Measurements from ENCODE around the gene PXT1.
"Not testable (repeated sequence)": the region's sequence is repeated elsewhere in the genome, so short reads cannot be mapped to it uniquely, and the experiment has no call there.

PXT1 gene

GRCh38 chr6:36487698-36488097 is 45.0 kb upstream of the PXT1 start:
- no peak for DNase-seq
- H3K27me3 Mint-ChIP-seq (ENCODE audit: low read depth, poor library complexity), result peaks cover 3% of the 10 kb centered on the region
- no peaks in the 10 kb centered on the region for H3K9me3 Mint-ChIP-seq
- no peak overlapping the region for H3K4me3 Mint-ChIP-seq
- no peak overlapping the region for H3K27ac Mint-ChIP-seq
- H3K36me3 Mint-ChIP-seq (ENCODE audit: low read depth), result peaks cover 60% of the 10 kb centered on the region
- no peak for TF ChIP-seq CTCF (IDR thresholded peaks at IDR 0.05)
- peaks cover 5% of the 10 kb centered on the region for H3K4me1 Mint-ChIP-seq

GRCh38 chr6:36484736-36485135 is 42.1 kb upstream of the PXT1 start:
- H3K9me3 Mint-ChIP-seq, result no peaks in the 10 kb centered on the region
- no peak overlapping the region for H3K4me3 Mint-ChIP-seq
- H3K27ac Mint-ChIP-seq, result peak overlapping the region; percentile 90
- H3K36me3 Mint-ChIP-seq (ENCODE audit: low read depth), result peaks cover 64% of the 10 kb centered on the region
- no peaks in the 10 kb centered on the region for H3K27me3 Mint-ChIP-seq (ENCODE audit: low read depth, poor library complexity)
- DNase-seq, result no peak
- no peak for TF ChIP-seq CTCF (IDR thresholded peaks at IDR 0.05)
- no peaks in the 10 kb centered on the region for H3K4me1 Mint-ChIP-seq

- H3K27me3 Mint-ChIP-seq (ENCODE audit: low read depth, poor library complexity); DNase-seq; H3K9me3 Mint-ChIP-seq; H3K4me3 Mint-ChIP-seq; H3K4me1 Mint-ChIP-seq; H3K27ac Mint-ChIP-seq: not testable (repeated sequence)
- peaks cover 70% of the 10 kb centered on the region for H3K36me3 Mint-ChIP-seq (ENCODE audit: low read depth)
Observed at GRCh38 chr6:36483326-36483725, 40.7 kb upstream of the PXT1 start.

GRCh38 chr6:36479256-36479655 is 36.6 kb upstream of the PXT1 start:
- Mint-ChIP-seq H3K9me3 (no peaks in the 10 kb centered on the region), H3K4me1 (no peaks in the 10 kb centered on the region), H3K4me3 (no peak overlapping the region), H3K27me3 (ENCODE audit: low read depth, poor library complexity) (peaks cover 4% of the 10 kb centered on the region), H3K36me3 (ENCODE audit: low read depth) (peaks cover 66% of the 10 kb centered on the region), H3K27ac (no peak overlapping the region)
- DNase-seq, result no peak
- TF ChIP-seq CTCF (IDR thresholded peaks at IDR 0.05), result no peak

- TF ChIP-seq CTCF (IDR thresholded peaks at IDR 0.05), result no peak
- Mint-ChIP-seq H3K9me3 (no peaks in the 10 kb centered on the region), H3K36me3 (ENCODE audit: low read depth) (peaks cover 65% of the 10 kb centered on the region), H3K4me1 (no peaks in the 10 kb centered on the region), H3K27me3 (ENCODE audit: low read depth, poor library complexity) (peaks cover 4% of the 10 kb centered on the region), H3K4me3 (no peak overlapping the region), H3K27ac (no peak overlapping the region)
- DNase-seq, result no peak
Observed at GRCh38 chr6:36478051-36478526, 35.4 kb upstream of the PXT1 start.

GRCh38 chr6:36469946-36470345 is 27.3 kb upstream of the PXT1 start:
- no peak for TF ChIP-seq CTCF (IDR thresholded peaks at IDR 0.05)
- Mint-ChIP-seq H3K4me1 (no peaks in the 10 kb centered on the region), H3K27me3 (ENCODE audit: low read depth, poor library complexity) (no peaks in the 10 kb centered on the region), H3K9me3 (peaks cover 6% of the 10 kb centered on the region), H3K4me3 (no peak overlapping the region), H3K27ac (no peak overlapping the region), H3K36me3 (ENCODE audit: low read depth) (peaks cover 59% of the 10 kb centered on the region)
- no peak for DNase-seq
